Choroid plexus epithelial cell (primary cell): ENCODE results near the gene FKBP3.

Source experiments
- DNase-seq: peaks from one replicate; pipeline ENCODE4 v3.0.0-alpha.2; 2010; ENCODE audit warnings: low read depth
- H3K4me3 ChIP-seq: 2 replicates; pipeline ENCODE4 v1.5.1; 2011; ENCODE audit warnings: low read depth, mild to moderate bottlenecking, control low read depth, low read length, moderate library complexity
- CTCF ChIP-seq: conservative IDR thresholded peaks from 2 replicates; pipeline ENCODE4 v1.5.1; 2011; ENCODE audit warnings: low read depth, mild to moderate bottlenecking, control low read depth, inconsistent platforms, low read length, moderate library complexity

FKBP3 gene

DNA sequence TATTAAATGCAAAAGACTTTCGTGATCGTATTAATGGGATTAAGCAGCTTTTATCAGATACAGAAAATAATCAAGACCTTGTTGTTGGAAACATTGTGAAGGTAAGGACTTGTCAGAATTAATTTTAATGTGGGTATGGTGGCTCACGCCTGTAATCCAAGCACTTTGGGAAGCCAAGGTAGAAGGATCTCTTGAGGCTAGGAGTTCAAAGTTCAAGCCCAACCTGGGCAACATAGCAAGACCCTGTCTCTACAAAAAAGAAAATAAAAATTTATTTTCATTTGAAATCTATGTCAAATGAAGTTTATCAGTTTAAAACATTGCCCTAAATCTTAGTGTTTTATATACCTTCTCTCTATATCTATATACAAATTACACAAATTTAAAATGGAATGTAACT is 67.6 kb downstream of the FKBP3 start:
- TF ChIP-seq CTCF, result no peak
- no peak overlapping the region for H3K4me3 ChIP-seq
- DNase-seq, result no peak

DNA sequence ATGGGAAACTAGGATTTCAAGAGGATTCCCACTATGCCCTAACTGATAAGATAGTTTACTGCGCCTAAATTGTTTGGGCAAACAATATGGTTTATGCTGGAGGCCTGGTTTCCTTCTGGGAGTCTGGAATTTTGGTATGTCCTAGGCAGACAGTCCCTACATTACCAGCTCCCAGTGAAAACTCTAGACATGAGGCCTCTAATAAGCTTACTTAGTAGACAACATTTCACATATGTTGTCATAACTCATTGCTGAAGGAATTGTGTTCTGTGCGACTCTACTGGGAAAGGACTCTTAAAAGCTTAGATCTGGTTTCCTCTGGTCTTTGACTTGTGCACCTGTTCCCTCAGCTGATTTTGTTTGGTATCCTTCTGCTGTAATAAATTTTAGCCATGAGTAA is 68.3 kb downstream of the FKBP3 start:
- DNase-seq, result no peak
- no peak overlapping the region for H3K4me3 ChIP-seq
- TF ChIP-seq CTCF, result no peak
